Neural cell (in vitro differentiated cells): ENCODE measurements around the gene FURIN.

Source experiments
- EP300 ChIP-seq: fragments of 450-650 bp; conservative IDR thresholded peaks from 2 replicates; pipeline ENCODE4 v1.6.1; 2014; ENCODE audit warnings: antibody characterized with exemption, mild to moderate bottlenecking, moderate library complexity; ENCODE audit not compliant: poor library complexity, severe bottlenecking
- EZH2 ChIP-seq: fragments of 200-600, 300-800 bp; shearing (Covaris generic), sonication (generic); IDR thresholded peaks from 2 replicates; pipeline ENCODE4 v1.6.1; 2014; ENCODE audit warnings: antibody characterized with exemption, low read length, borderline replicate concordance, mild to moderate bottlenecking; ENCODE audit not compliant: insufficient read depth, poor library complexity, severe bottlenecking
- MXI1 ChIP-seq: fragments of 450-650 bp; conservative IDR thresholded peaks from 2 replicates; pipeline ENCODE4 v1.6.1; 2014; ENCODE audit warnings: antibody characterized with exemption, mild to moderate bottlenecking; ENCODE audit not compliant: poor library complexity, severe bottlenecking
- POLR2AphosphoS5 ChIP-seq: IDR thresholded peaks from 2 replicates; pipeline ENCODE4 v1.6.1; 2012
- TAF1 ChIP-seq: IDR thresholded peaks from 2 replicates; pipeline ENCODE4 v1.6.1; 2012; ENCODE audit warnings: low read depth
- TF ChIP-seq, protein P1 (sequence below): fragments of 450-650 bp; IDR thresholded peaks from 2 replicates; pipeline ENCODE4 v1.5.1; 2014; ENCODE audit warnings: antibody characterized with exemption, mild to moderate bottlenecking, moderate library complexity; ENCODE audit not compliant: poor library complexity, severe bottlenecking
- TF ChIP-seq, protein P2 (sequence below): IDR thresholded peaks from 2 replicates; pipeline ENCODE4 v1.6.1; 2012; ENCODE audit warnings: borderline replicate concordance

- TF ChIP-seq, protein P1, sequence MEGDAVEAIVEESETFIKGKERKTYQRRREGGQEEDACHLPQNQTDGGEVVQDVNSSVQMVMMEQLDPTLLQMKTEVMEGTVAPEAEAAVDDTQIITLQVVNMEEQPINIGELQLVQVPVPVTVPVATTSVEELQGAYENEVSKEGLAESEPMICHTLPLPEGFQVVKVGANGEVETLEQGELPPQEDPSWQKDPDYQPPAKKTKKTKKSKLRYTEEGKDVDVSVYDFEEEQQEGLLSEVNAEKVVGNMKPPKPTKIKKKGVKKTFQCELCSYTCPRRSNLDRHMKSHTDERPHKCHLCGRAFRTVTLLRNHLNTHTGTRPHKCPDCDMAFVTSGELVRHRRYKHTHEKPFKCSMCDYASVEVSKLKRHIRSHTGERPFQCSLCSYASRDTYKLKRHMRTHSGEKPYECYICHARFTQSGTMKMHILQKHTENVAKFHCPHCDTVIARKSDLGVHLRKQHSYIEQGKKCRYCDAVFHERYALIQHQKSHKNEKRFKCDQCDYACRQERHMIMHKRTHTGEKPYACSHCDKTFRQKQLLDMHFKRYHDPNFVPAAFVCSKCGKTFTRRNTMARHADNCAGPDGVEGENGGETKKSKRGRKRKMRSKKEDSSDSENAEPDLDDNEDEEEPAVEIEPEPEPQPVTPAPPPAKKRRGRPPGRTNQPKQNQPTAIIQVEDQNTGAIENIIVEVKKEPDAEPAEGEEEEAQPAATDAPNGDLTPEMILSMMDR = no peak
- TF ChIP-seq, protein P2, sequence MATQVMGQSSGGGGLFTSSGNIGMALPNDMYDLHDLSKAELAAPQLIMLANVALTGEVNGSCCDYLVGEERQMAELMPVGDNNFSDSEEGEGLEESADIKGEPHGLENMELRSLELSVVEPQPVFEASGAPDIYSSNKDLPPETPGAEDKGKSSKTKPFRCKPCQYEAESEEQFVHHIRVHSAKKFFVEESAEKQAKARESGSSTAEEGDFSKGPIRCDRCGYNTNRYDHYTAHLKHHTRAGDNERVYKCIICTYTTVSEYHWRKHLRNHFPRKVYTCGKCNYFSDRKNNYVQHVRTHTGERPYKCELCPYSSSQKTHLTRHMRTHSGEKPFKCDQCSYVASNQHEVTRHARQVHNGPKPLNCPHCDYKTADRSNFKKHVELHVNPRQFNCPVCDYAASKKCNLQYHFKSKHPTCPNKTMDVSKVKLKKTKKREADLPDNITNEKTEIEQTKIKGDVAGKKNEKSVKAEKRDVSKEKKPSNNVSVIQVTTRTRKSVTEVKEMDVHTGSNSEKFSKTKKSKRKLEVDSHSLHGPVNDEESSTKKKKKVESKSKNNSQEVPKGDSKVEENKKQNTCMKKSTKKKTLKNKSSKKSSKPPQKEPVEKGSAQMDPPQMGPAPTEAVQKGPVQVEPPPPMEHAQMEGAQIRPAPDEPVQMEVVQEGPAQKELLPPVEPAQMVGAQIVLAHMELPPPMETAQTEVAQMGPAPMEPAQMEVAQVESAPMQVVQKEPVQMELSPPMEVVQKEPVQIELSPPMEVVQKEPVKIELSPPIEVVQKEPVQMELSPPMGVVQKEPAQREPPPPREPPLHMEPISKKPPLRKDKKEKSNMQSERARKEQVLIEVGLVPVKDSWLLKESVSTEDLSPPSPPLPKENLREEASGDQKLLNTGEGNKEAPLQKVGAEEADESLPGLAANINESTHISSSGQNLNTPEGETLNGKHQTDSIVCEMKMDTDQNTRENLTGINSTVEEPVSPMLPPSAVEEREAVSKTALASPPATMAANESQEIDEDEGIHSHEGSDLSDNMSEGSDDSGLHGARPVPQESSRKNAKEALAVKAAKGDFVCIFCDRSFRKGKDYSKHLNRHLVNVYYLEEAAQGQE = no peak
- no peak for TF ChIP-seq EP300
- no peak for TF ChIP-seq TAF1
- no peak for TF ChIP-seq EZH2
- TF ChIP-seq POLR2AphosphoS5 = no peak
- TF ChIP-seq MXI1 = no peak
These were observed 25.0 kb downstream of the FURIN start for GRCh38 chr15:90893175-90894090.
